PC-3 (cell line): Measurements from ENCODE around the gene TPST2. TPM values are rescaled to one million over a fixed set of nuclear protein-coding genes. Genes with fewer than 3 reads are reported as not detected.

ENCODE experiments used
- ATAC-seq: fragments of 200-7000 bp; cut with Tn5 transposase; 2 replicates; pipeline ENCODE4 v1.9.1; 2020; ENCODE audit warnings: mild to moderate bottlenecking, moderate library complexity
- BruUV-seq: library from RNA; stranded (reverse); fragments of 400-500 nt; replicated peaks from 2 replicates; lab custom pipeline; 2021; lab: Mats Ljungman, UMichigan
- CTCF ChIA-PET: fragments of 300-600 bp; sonication (Branson Sonifier 250); formaldehyde crosslinking; loops from one replicate; lab custom pipeline; 2022; ENCODE audit warnings: antibody characterized with exemption; lab: Charles Lee
- POLR2A ChIA-PET: fragments of 300-600 bp; sonication (Branson Sonifier 250); formaldehyde crosslinking; loops from one replicate; lab custom pipeline; 2022; ENCODE audit warnings: antibody characterized with exemption; ENCODE audit not compliant: unreplicated experiment; lab: Charles Lee
- DNase-seq: peaks from one replicate; pipeline ENCODE4 v3.0.0-alpha.2; 2015
- H2AFZ ChIP-seq: fragments of 300-600 bp; sonication (generic); 2 replicates; pipeline ENCODE4 v1.6.0; 2016; ENCODE audit warnings: antibody characterized with exemption, low read length
- H3F3A ChIP-seq: fragments of 300-600 bp; sonication (generic); one replicate; pipeline ENCODE4 v1.6.0; 2017; ENCODE audit warnings: antibody characterized with exemption, low read length, control low read depth, mild to moderate bottlenecking; ENCODE audit not compliant: unreplicated experiment
- H3K27ac ChIP-seq: fragments of 300-600 bp; sonication (generic); 2 replicates; pipeline ENCODE4 v1.5.1; 2016; ENCODE audit warnings: mild to moderate bottlenecking, low read length
- H3K27me3 ChIP-seq: fragments of 300-600 bp; sonication (generic); 2 replicates; pipeline ENCODE4 v1.6.1; 2016; ENCODE audit warnings: low read length, mixed read lengths
- H3K36me3 ChIP-seq: fragments of 300-600 bp; sonication (generic); 2 replicates; pipeline ENCODE4 v1.6.1; 2016; ENCODE audit warnings: low read depth, mixed run types, low read length, mixed read lengths
- H3K4me1 ChIP-seq: fragments of 300-600 bp; sonication (generic); 2 replicates; pipeline ENCODE4 v1.5.1; 2016; ENCODE audit warnings: low read length; ENCODE audit not compliant: insufficient read depth
- H3K4me2 ChIP-seq: fragments of 300-600 bp; sonication (generic); 2 replicates; pipeline ENCODE4 v1.6.0; 2016; ENCODE audit warnings: low read length
- H3K4me3 ChIP-seq: fragments of 300-600 bp; sonication (generic); 2 replicates; pipeline ENCODE4 v1.5.1; 2016; ENCODE audit warnings: mild to moderate bottlenecking, low read length, mixed read lengths
- H3K79me2 ChIP-seq: fragments of 300-600 bp; sonication (generic); 2 replicates; pipeline ENCODE4 v1.6.1; 2017; ENCODE audit warnings: low read length, mixed read lengths
- H3K9ac ChIP-seq: fragments of 300-600 bp; sonication (generic); 2 replicates; pipeline ENCODE4 v1.6.0; 2016; ENCODE audit warnings: mild to moderate bottlenecking, low read length
- H3K9me2 ChIP-seq: fragments of 300-600 bp; sonication (generic); replicated peaks from 2 replicates; pipeline ENCODE4 v1.6.1; 2016; ENCODE audit warnings: mixed run types, low read length, mixed read lengths
- H3K9me3 ChIP-seq: fragments of 300-600 bp; sonication (generic); 2 replicates; pipeline ENCODE4 v1.6.1; 2016; ENCODE audit warnings: low read length, mixed read lengths
- H4K20me1 ChIP-seq: fragments of 300-600 bp; sonication (generic); 2 replicates; pipeline ENCODE4 v1.6.1; 2016; ENCODE audit warnings: low read length, mixed read lengths
- CTCF ChIP-seq: fragments of 300-600 bp; sonication (generic); conservative IDR thresholded peaks from 2 replicates; pipeline ENCODE4 v1.5.1; 2017; ENCODE audit warnings: antibody characterized with exemption, low read depth, mild to moderate bottlenecking, low read length
- EZH2 ChIP-seq: fragments of 300-600 bp; sonication (generic); IDR thresholded peaks from one replicate; pipeline ENCODE4 v1.6.1; 2017; ENCODE audit warnings: antibody characterized with exemption, mild to moderate bottlenecking, low read length; ENCODE audit not compliant: unreplicated experiment
- EZH2phosphoT487 ChIP-seq: fragments of 300-600 bp; sonication (generic); IDR thresholded peaks from 2 replicates; pipeline ENCODE4 v1.6.1; 2018; ENCODE audit warnings: mild to moderate bottlenecking, antibody characterized with exemption, low read length, borderline replicate concordance
- intact Hi-C: fragments of 100-400 bp; cut with micrococcal nuclease; formaldehyde crosslinking; loops from 2 replicates; pipeline ENCODE4 v1.9.0; 2023
- total RNA-seq: library from RNA; depleted of rRNA; stranded (reverse); fragments of >200 nt; gene quantifications from 2 replicates; pipeline ENCODE4 v1.2.3, GENCODE V29; 2014

TPST2 gene
- total RNA-seq, 1 experiment from 2014 or later, result 8.1 TPM

DNA sequence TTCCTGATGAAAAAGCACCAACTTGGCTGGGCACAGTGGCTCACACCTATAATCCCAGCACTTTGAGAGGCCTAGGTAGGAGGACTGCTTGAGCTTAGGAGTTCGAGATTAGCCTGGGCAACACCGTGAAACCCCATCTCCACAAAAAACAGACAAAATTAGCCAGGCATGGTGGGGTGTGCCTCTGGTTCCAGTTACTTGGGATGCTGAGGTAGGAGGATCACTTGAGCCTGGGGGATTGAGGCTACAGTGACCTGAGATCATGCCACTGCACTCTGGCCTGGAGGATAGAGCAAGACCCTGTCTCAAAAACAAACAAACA lies 109.4 kb downstream of the TPST2 start:
- no peak for ATAC-seq
- no peak for DNase-seq
- BruUV-seq, result no TSS peak
- Histone ChIP-seq H3K9me3 (no peaks in the 10 kb centered on the region), H3K4me2 (peak overlapping the region; percentile 57; the same call in 1 of the 2 replicates), H3K27ac (no peak overlapping the region), H3K27me3 (no peaks in the 10 kb centered on the region), H3K36me3 (no peaks in the 10 kb centered on the region), H2AFZ (no peak overlapping the region), H3K4me1 (peaks cover 24% of the 10 kb centered on the region), H3K79me2 (peaks cover 47% of the 10 kb centered on the region), H3K4me3 (peak overlapping the region; percentile 15; the same call in 1 of the 2 replicates), H3K9ac (no peak overlapping the region), H4K20me1 (no peaks in the 10 kb centered on the region), H3F3A (no peaks in the 10 kb centered on the region), H3K9me2 (no peaks in the 10 kb centered on the region)
- POLR2A ChIA-PET, result no interaction called here
- CTCF ChIA-PET, result no interaction called here
- TF ChIP-seq EZH2phosphoT487 (no peak), EZH2 (no peak), CTCF (no peak)
- intact Hi-C loops, result no loop called here

DNA sequence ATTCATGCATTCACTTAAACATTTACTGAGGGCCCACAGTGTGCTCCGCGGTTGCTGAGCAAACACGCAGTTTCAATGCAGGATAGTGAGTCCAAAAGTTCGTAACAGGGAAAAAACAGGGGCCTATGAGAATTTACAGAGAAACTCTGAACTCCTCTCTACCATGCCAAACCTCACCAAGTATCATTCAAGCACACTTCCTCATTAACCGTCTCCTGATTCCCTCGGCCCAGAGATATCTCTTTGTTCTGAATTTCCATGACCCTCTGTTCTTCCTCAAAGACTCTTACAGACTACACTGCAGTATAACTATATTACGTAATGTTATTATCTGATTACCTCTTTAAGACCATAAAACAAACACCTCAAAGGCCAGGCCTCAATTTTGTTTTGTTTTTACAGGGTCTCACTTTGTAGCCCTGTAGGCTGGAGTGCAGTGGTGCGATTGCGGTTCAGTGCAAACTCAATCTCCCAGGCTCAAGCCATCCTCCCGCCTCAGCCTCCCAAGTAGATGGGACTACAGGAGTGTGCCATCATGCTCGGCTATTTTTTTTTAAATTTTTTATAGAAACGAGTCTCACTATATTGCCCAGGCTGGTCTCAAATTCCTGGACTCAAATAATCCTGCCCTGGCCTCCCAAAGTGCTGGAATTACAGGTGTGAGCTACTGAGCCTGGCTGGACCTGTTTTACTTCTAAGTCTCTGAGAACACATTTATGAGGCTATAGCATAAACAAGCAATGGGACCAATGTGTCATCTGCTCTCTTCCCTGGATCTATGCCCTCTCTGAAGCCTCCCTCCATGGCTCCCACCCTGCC lies 109.9 kb downstream of the TPST2 start:
- peak overlapping the region; percentile 15 for H3K4me3 ChIP-seq
- no peaks in the 10 kb centered on the region for H3K27me3 ChIP-seq
- peaks cover 26% of the 10 kb centered on the region for H3K4me1 ChIP-seq
- POLR2A ChIA-PET, result no interaction called here
- CTCF ChIA-PET, result no interaction called here
- H2AFZ ChIP-seq, result 0 out of 2 replicates have a peak overlapping the region, but pooled peaks have one; percentile 13
- no peaks in the 10 kb centered on the region for H3K36me3 ChIP-seq
- TF ChIP-seq EZH2phosphoT487 (no peak), EZH2 (no peak), CTCF (no peak)
- no peak for ATAC-seq
- H4K20me1 ChIP-seq, result no peaks in the 10 kb centered on the region
- H3K27ac ChIP-seq, result no peak overlapping the region
- BruUV-seq, result no TSS peak
- peak; percentile 9 for DNase-seq
- H3F3A ChIP-seq, result no peaks in the 10 kb centered on the region
- H3K9ac ChIP-seq, result no peak overlapping the region
- peak overlapping the region; percentile 57 for H3K4me2 ChIP-seq
- peaks cover 42% of the 10 kb centered on the region for H3K79me2 ChIP-seq
- intact Hi-C loops, result no loop called here
- no peaks in the 10 kb centered on the region for H3K9me2 ChIP-seq
- no peaks in the 10 kb centered on the region for H3K9me3 ChIP-seq
